HEK293 (cell line): Measurements from ENCODE around the gene S100PBP.

ENCODE experiments used
- CTCF ChIA-PET: fragments of 350-600 bp; formaldehyde crosslinking; extraction: SDS; loops from one replicate; lab custom pipeline; 2021; ENCODE audit warnings: antibody characterized with exemption; lab: Yijun Ruan, JAX
- POLR2A ChIA-PET: fragments of 300-600 bp; formaldehyde crosslinking; extraction: SDS; loops from one replicate; lab custom pipeline; 2020; ENCODE audit warnings: antibody characterized with exemption, inconsistent platforms; lab: Yijun Ruan, JAX
- H3K27ac ChIP-seq: fragments of 200-500 bp; sonication (Bioruptor generic); 2 replicates; pipeline ENCODE4 v1.5.1; 2014; ENCODE audit warnings: low read depth, low read length, control low read depth, inconsistent platforms; ENCODE audit errors: extremely low read depth
- H3K36me3 ChIP-seq, 2 experiments: fragments of 200-500 bp in 1 of 2; sonication (Bioruptor generic) in 1 of 2; 1 replicate in 1 of 2; 2 replicates in 1 of 2; pipeline ENCODE4 v1.5.1; 2014 to 2017; ENCODE audit warnings: inconsistent platforms in 2 of 2, low read length in 2 of 2; ENCODE audit not compliant: control insufficient read depth in 2 of 2, insufficient read depth in 1 of 2
- H3K4me1 ChIP-seq: fragments of 200-500 bp; sonication (Bioruptor generic); 2 replicates; pipeline ENCODE4 v1.5.1; 2014; ENCODE audit warnings: mild to moderate bottlenecking, low read length, inconsistent platforms; ENCODE audit not compliant: control insufficient read depth, insufficient read depth
- H3K4me3 ChIP-seq: 2 replicates; pipeline ENCODE4 v1.5.1; 2011; ENCODE audit warnings: low read depth, mild to moderate bottlenecking, control low read depth, low read length, moderate library complexity
- H3K9me3 ChIP-seq: fragments of 200-500 bp; sonication (Bioruptor generic); 2 replicates; pipeline ENCODE4 v1.5.1; 2014; ENCODE audit warnings: low read depth, low read length, inconsistent platforms; ENCODE audit not compliant: control insufficient read depth, insufficient read depth
- GFI1B ChIP-seq: fragments of 450-650 bp; formaldehyde crosslinking; IDR thresholded peaks from 2 replicates; pipeline ENCODE4 v1.5.1; 2016; ENCODE audit warnings: missing biosample characterization, missing genetic modification characterization
- HOXC10 ChIP-seq: sonication (generic); formaldehyde crosslinking; IDR thresholded peaks from 2 replicates; pipeline ENCODE4 v1.8.1; 2023; ENCODE audit warnings: mild to moderate bottlenecking, missing genetic modification reagents
- IKZF3 ChIP-seq: fragments of 450-650 bp; IDR thresholded peaks from 2 replicates; pipeline ENCODE4 v1.5.0; 2018; ENCODE audit warnings: missing biosample characterization, mild to moderate bottlenecking, missing genetic modification characterization, moderate library complexity
- OSR2 ChIP-seq: fragments of 450-650 bp; formaldehyde crosslinking; IDR thresholded peaks from 2 replicates; pipeline ENCODE4 v1.5.1; 2016; ENCODE audit warnings: missing biosample characterization, missing genetic modification characterization
- ZBTB1 ChIP-seq: fragments of 450-650 bp; formaldehyde crosslinking; IDR thresholded peaks from 2 replicates; pipeline ENCODE4 v1.5.1; 2016; ENCODE audit warnings: missing biosample characterization, missing genetic modification characterization
- ZBTB44 ChIP-seq: fragments of 450-650 bp; IDR thresholded peaks from 2 replicates; pipeline ENCODE4 v1.5.1; 2018; ENCODE audit warnings: missing biosample characterization, mild to moderate bottlenecking, missing genetic modification characterization
- ZFP69B ChIP-seq: fragments of 450-650 bp; formaldehyde crosslinking; IDR thresholded peaks from 2 replicates; pipeline ENCODE4 v1.5.1; 2016; ENCODE audit warnings: missing biosample characterization, missing genetic modification characterization
- ZIC2 ChIP-seq: fragments of 450-650 bp; formaldehyde crosslinking; IDR thresholded peaks from 2 replicates; pipeline ENCODE4 v1.5.1; 2016; ENCODE audit warnings: missing biosample characterization, missing genetic modification characterization
- ZNF148 ChIP-seq: fragments of 450-650 bp; formaldehyde crosslinking; IDR thresholded peaks from 2 replicates; pipeline ENCODE4 v1.5.0; 2017; ENCODE audit warnings: missing biosample characterization, missing genetic modification characterization, borderline replicate concordance
- ZNF157 ChIP-seq: fragments of 450-650 bp; formaldehyde crosslinking; IDR thresholded peaks from 2 replicates; pipeline ENCODE4 v1.5.1; 2016; ENCODE audit warnings: missing biosample characterization, missing genetic modification characterization
- ZNF16 ChIP-seq: fragments of 450-650 bp; formaldehyde crosslinking; IDR thresholded peaks from 2 replicates; pipeline ENCODE4 v1.5.1; 2016; ENCODE audit warnings: low read depth, missing biosample characterization, missing genetic modification characterization
- ZNF2 ChIP-seq: fragments of 450-650 bp; formaldehyde crosslinking; IDR thresholded peaks from 2 replicates; pipeline ENCODE4 v1.5.1; 2016; ENCODE audit warnings: missing biosample characterization, missing genetic modification characterization
- ZNF280C ChIP-seq: fragments of 450-650 bp; formaldehyde crosslinking; IDR thresholded peaks from 2 replicates; pipeline ENCODE4 v1.5.1; 2016; ENCODE audit warnings: missing biosample characterization, missing genetic modification characterization
- ZNF292 ChIP-seq: fragments of 450-650 bp; formaldehyde crosslinking; IDR thresholded peaks from 2 replicates; pipeline ENCODE4 v1.5.1; 2016; ENCODE audit warnings: low read depth, missing biosample characterization, missing genetic modification characterization, borderline replicate concordance
- ZNF350 ChIP-seq: fragments of 450-650 bp; formaldehyde crosslinking; IDR thresholded peaks from 2 replicates; pipeline ENCODE4 v1.5.0; 2017; ENCODE audit warnings: missing biosample characterization, mild to moderate bottlenecking, missing genetic modification characterization
- ZNF416 ChIP-seq: fragments of 450-650 bp; formaldehyde crosslinking; IDR thresholded peaks from 2 replicates; pipeline ENCODE4 v1.5.1; 2016; ENCODE audit warnings: missing biosample characterization, missing genetic modification characterization
- ZNF423 ChIP-seq: fragments of 450-650 bp; formaldehyde crosslinking; IDR thresholded peaks from 2 replicates; pipeline ENCODE4 v1.5.1; 2016; ENCODE audit warnings: missing biosample characterization, missing genetic modification characterization
- ZNF558 ChIP-seq: fragments of 450-650 bp; formaldehyde crosslinking; IDR thresholded peaks from 2 replicates; pipeline ENCODE4 v1.5.1; 2016; ENCODE audit warnings: missing biosample characterization, missing genetic modification characterization
- ZNF560 ChIP-seq: fragments of 450-650 bp; formaldehyde crosslinking; IDR thresholded peaks from 2 replicates; pipeline ENCODE4 v1.5.1; 2017; ENCODE audit warnings: missing biosample characterization, missing genetic modification characterization, borderline replicate concordance
- ZNF621 ChIP-seq: fragments of 450-650 bp; formaldehyde crosslinking; IDR thresholded peaks from 2 replicates; pipeline ENCODE4 v1.5.1; 2017; ENCODE audit warnings: missing biosample characterization, missing genetic modification characterization
- ZNF623 ChIP-seq: fragments of 450-650 bp; formaldehyde crosslinking; IDR thresholded peaks from 2 replicates; pipeline ENCODE4 v1.5.1; 2016; ENCODE audit warnings: missing biosample characterization, missing genetic modification characterization
- ZNF629 ChIP-seq: fragments of 450-650 bp; formaldehyde crosslinking; IDR thresholded peaks from 2 replicates; pipeline ENCODE4 v1.5.1; 2017; ENCODE audit warnings: missing biosample characterization, missing genetic modification characterization
- ZNF645 ChIP-seq: fragments of 450-650 bp; formaldehyde crosslinking; IDR thresholded peaks from 2 replicates; pipeline ENCODE4; 2016; ENCODE audit warnings: missing biosample characterization, missing genetic modification characterization
- ZNF777 ChIP-seq: fragments of 450-650 bp; formaldehyde crosslinking; IDR thresholded peaks from 2 replicates; pipeline ENCODE4 v1.5.1; 2017; ENCODE audit warnings: missing biosample characterization, missing genetic modification characterization, borderline replicate concordance
- ZNF785 ChIP-seq: fragments of 450-650 bp; formaldehyde crosslinking; IDR thresholded peaks from 2 replicates; pipeline ENCODE4 v1.5.1; 2016; ENCODE audit warnings: missing biosample characterization, missing genetic modification characterization
- ZSCAN4 ChIP-seq: fragments of 450-650 bp; formaldehyde crosslinking; IDR thresholded peaks from 2 replicates; pipeline ENCODE4 v1.5.1; 2017; ENCODE audit warnings: missing biosample characterization, missing genetic modification characterization

The S100PBP gene

GRCh38 chr1:32877211-32878110 is 60.0 kb downstream of the S100PBP start:
- POLR2A ChIA-PET, result no interaction called here
- Histone ChIP-seq H3K4me3 (no peak overlapping the region), H3K9me3 (no peaks in the 10 kb centered on the region), H3K4me1 (no peaks in the 10 kb centered on the region), H3K36me3 (no peaks in the 10 kb centered on the region), H3K27ac (no peak overlapping the region)
- no peak for TF ChIP-seq ZNF629
- no peak for TF ChIP-seq ZNF645 (tag by site-specific recombination)
- no peak for TF ChIP-seq ZNF558 (tag by site-specific recombination)
- TF ChIP-seq HOXC10 (CRISPR knock-in tag), result no peak
- no peak for TF ChIP-seq ZNF785
- TF ChIP-seq ZNF416 (tag by site-specific recombination), result no peak
- TF ChIP-seq ZNF423 (tag by site-specific recombination), result no peak
- CTCF ChIA-PET, result interaction anchor here (0.5 to 5.1 kb wide), 30 partner anchors 9 to 413 kb away, joined by 3 to 50 read pairs (median 4); partner anchors contain the start of genes AZIN2 and HPCA

- no peaks in the 10 kb centered on the region for H3K36me3 ChIP-seq
- no peak overlapping the region for H3K27ac ChIP-seq
- H3K4me1 ChIP-seq, result no peaks in the 10 kb centered on the region
- POLR2A ChIA-PET, result no interaction called here
- H3K4me3 ChIP-seq, result no peak overlapping the region
- CTCF ChIA-PET, result interaction anchor here (0.5 to 1.1 kb wide), 4 partner anchors 14 to 208 kb away, joined by 3 to 5 read pairs (median 3); no protein-coding TSS in a partner anchor
- no peaks in the 10 kb centered on the region for H3K9me3 ChIP-seq
- no peak for TF ChIP-seq ZNF2 (tag by site-specific recombination)
- no peak for TF ChIP-seq ZNF621 (tag by site-specific recombination)
- TF ChIP-seq ZSCAN4, result no peak
- no peak for TF ChIP-seq OSR2 (tag by site-specific recombination)
- TF ChIP-seq ZNF416 (tag by site-specific recombination), result no peak
- 0 out of 2 replicates have a peak, but pooled peaks have one; percentile 6 for TF ChIP-seq GFI1B
- TF ChIP-seq ZIC2 (tag by site-specific recombination), result peak; percentile 35; the same call in 1 of the 2 replicates
- TF ChIP-seq ZNF350 (tag by site-specific recombination), result no peak
- peak; percentile 46; the same call in 1 of the 2 replicates for TF ChIP-seq IKZF3 (tag by site-specific recombination)
- no peak for TF ChIP-seq ZNF292 (tag by site-specific recombination)
- no peak for TF ChIP-seq ZNF148 (tag by site-specific recombination)
- peak; percentile 59; the same call in 1 of the 2 replicates for TF ChIP-seq ZBTB44 (tag by site-specific recombination)
- no peak for TF ChIP-seq ZFP69B
- no peak for TF ChIP-seq ZNF785
- TF ChIP-seq ZNF157 (tag by site-specific recombination), result no peak
- TF ChIP-seq ZNF280C, result no peak
- no peak for TF ChIP-seq ZNF16 (tag by site-specific recombination)
- no peak for TF ChIP-seq ZNF623
- TF ChIP-seq ZBTB1 (tag by site-specific recombination), result no peak
- no peak for TF ChIP-seq ZNF560 (tag by site-specific recombination)
- no peak for TF ChIP-seq ZNF777 (tag by site-specific recombination)
Observed at GRCh38 chr1:32878183-32878582, 60.7 kb downstream of the S100PBP start.
